ENCODE measurements around the gene LMBR1. TPM values are rescaled to one million over a fixed set of nuclear protein-coding genes. Genes with fewer than 3 reads are reported as not detected.
"Not testable (repeated sequence)": the region's sequence is repeated elsewhere in the genome, so short reads cannot be mapped to it uniquely, and the experiment has no call there.

Gene LMBR1
- total RNA-seq, 1 donor from 2014 or later: 37.6 TPM

- TF ChIP-seq CTCF (IDR thresholded peaks at IDR 0.05; ENCODE audit: borderline replicate concordance): no peak
- DNase-seq: no peak
- no peak overlapping the region for H3K27ac ChIP-seq (replicated peaks)
- H3K4me3 ChIP-seq: no peak overlapping the region
- no peaks in the 10 kb centered on the region for H3K9me3 ChIP-seq (replicated peaks)
- no peaks in the 10 kb centered on the region for H3K4me1 ChIP-seq
- peaks cover 36% of the 10 kb centered on the region for H3K27me3 ChIP-seq (ENCODE audit: low read depth)
- H3K36me3 ChIP-seq: no peaks in the 10 kb centered on the region
- intact Hi-C loops (cut with micrococcal nuclease): no loop called here
These were observed 42.3 kb upstream of the LMBR1 start for GRCh38 chr7:156935250-156935649.

- Histone ChIP-seq H3K27ac (replicated peaks) (no peak overlapping the region), H3K9me3 (replicated peaks) (no peaks in the 10 kb centered on the region), H3K36me3 (no peaks in the 10 kb centered on the region), H3K4me3 (no peak overlapping the region), H3K27me3 (ENCODE audit: low read depth) (peaks cover 38% of the 10 kb centered on the region), H3K4me1 (no peaks in the 10 kb centered on the region)
- intact Hi-C loops (cut with micrococcal nuclease): no loop called here
- TF ChIP-seq CTCF (IDR thresholded peaks at IDR 0.05; ENCODE audit: borderline replicate concordance): no peak
- DNase-seq: no peak
These were observed 39.0 kb upstream of the LMBR1 start for GRCh38 chr7:156932006-156932405.

DNA sequence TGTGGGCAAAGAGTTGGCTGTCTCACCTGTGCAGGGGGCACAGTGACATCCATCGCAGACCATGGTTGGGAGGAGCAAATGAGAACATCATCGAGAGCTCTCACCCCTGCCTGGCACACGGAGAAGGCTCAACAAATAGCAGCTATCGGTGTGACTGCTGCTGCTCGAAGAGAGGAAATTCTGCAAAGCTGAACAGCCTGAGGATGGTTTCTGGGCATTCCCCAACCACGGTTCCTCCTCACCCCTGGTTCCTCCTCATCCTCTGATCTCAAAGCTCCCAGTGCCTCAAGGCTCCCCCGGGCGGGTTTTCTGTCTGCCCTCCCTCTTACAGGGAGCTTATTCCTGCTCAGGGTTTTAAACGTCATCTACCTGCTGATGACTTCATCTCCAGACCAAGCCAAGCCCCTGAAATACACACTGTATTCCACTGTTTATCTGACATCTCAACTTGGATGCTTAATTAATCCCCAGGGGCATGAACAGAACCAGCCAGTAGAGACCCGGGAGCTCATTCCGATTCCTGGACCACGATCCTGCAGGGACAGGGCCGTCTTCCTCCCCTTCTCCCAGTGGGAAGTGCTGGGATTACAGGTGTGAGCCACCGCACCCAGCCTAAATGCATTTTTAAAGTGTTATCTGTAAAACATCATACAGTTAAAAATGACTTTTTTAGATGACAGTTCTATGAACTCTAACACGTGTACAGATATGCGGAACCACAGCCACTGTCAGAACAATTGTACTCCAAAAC is 37.0 kb upstream of the LMBR1 start:
- H3K36me3 ChIP-seq: no peaks in the 10 kb centered on the region
- intact Hi-C loops (cut with micrococcal nuclease): no loop called here
- no peak for DNase-seq
- H3K4me3 ChIP-seq: no peak overlapping the region
- no peak overlapping the region for H3K27ac ChIP-seq (replicated peaks)
- no peak for TF ChIP-seq CTCF (IDR thresholded peaks at IDR 0.05; ENCODE audit: borderline replicate concordance)
- H3K4me1 ChIP-seq: no peaks in the 10 kb centered on the region
- H3K9me3 ChIP-seq (replicated peaks): no peaks in the 10 kb centered on the region
- H3K27me3 ChIP-seq (ENCODE audit: low read depth): peaks cover 32% of the 10 kb centered on the region

- DNase-seq: no peak
- no peak overlapping the region for H3K27ac ChIP-seq (replicated peaks)
- H3K4me1 ChIP-seq: no peaks in the 10 kb centered on the region
- intact Hi-C loops (cut with micrococcal nuclease): no loop called here
- no peaks in the 10 kb centered on the region for H3K36me3 ChIP-seq
- TF ChIP-seq CTCF (IDR thresholded peaks at IDR 0.05; ENCODE audit: borderline replicate concordance): no peak
- H3K9me3 ChIP-seq (replicated peaks): no peaks in the 10 kb centered on the region
- peaks cover 23% of the 10 kb centered on the region for H3K27me3 ChIP-seq (ENCODE audit: low read depth)
- no peak overlapping the region for H3K4me3 ChIP-seq
These were observed 35.4 kb upstream of the LMBR1 start for GRCh38 chr7:156928406-156928747.

DNA sequence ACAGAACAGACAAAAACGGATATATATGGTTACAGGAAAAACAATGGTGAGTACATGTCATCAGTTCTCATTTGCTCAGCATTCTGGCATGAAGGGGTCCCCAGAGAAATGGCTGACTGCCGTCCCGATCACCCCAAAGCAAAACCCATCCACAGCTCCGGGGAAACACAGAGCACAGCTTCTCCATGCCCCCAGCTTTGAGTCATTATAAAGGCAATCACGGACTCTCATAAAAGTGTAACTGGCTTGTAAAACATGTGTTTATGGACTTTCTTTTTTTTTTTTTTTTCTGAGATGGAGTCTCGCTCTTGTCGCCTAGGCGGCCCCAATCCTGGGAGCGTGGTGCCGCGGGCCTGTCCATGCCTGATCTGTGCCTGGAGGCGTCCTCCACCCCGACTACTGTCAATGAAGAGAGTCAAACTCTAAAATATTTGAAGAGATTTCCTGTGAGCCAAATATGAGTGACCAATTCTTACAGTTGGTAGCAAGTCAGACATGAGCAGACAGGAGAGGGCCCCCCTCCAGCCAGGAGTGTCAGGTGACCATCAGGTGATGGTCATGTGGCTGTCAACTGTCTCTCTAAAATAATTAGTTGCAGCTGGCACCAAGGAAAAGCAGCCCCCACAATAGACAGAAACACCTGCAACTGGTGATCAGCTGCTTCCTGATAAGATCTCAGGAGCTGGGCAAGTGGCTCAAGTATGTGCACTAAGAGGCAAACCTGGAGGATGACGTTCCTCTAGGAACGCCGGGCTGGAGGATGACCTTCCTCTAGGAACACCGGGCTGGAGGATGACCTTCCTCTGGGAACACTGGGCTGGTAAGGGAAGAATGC is 34.8 kb upstream of the LMBR1 start:
- Histone ChIP-seq H3K36me3 (no peaks in the 10 kb centered on the region), H3K27me3 (ENCODE audit: low read depth) (peaks cover 29% of the 10 kb centered on the region), H3K27ac (replicated peaks) (no peak overlapping the region), H3K4me3 (no peak overlapping the region), H3K9me3 (replicated peaks) (no peaks in the 10 kb centered on the region), H3K4me1 (no peaks in the 10 kb centered on the region)
- no peak for TF ChIP-seq CTCF (IDR thresholded peaks at IDR 0.05; ENCODE audit: borderline replicate concordance)
- no peak for DNase-seq
- intact Hi-C loops (cut with micrococcal nuclease): no loop called here

GRCh38 chr7:156925821-156926220 is 32.8 kb upstream of the LMBR1 start:
- intact Hi-C loops (cut with micrococcal nuclease): not testable (repeated sequence)
- H3K27me3 ChIP-seq (ENCODE audit: low read depth): peaks cover 44% of the 10 kb centered on the region

GRCh38 chr7:156922304-156922703 is 29.3 kb upstream of the LMBR1 start:
- H3K4me3 ChIP-seq; H3K36me3 ChIP-seq; DNase-seq; H3K9me3 ChIP-seq (replicated peaks); H3K27ac ChIP-seq (replicated peaks); H3K4me1 ChIP-seq; intact Hi-C loops (cut with micrococcal nuclease): not testable (repeated sequence)
- peaks cover 44% of the 10 kb centered on the region for H3K27me3 ChIP-seq (ENCODE audit: low read depth)

More at GRCh38 chr7:156925821-156926220, 32.8 kb upstream of the LMBR1 start:
- H3K36me3 ChIP-seq; H3K9me3 ChIP-seq (replicated peaks); DNase-seq; H3K27ac ChIP-seq (replicated peaks); H3K4me3 ChIP-seq; H3K4me1 ChIP-seq: not testable (repeated sequence)

DNA sequence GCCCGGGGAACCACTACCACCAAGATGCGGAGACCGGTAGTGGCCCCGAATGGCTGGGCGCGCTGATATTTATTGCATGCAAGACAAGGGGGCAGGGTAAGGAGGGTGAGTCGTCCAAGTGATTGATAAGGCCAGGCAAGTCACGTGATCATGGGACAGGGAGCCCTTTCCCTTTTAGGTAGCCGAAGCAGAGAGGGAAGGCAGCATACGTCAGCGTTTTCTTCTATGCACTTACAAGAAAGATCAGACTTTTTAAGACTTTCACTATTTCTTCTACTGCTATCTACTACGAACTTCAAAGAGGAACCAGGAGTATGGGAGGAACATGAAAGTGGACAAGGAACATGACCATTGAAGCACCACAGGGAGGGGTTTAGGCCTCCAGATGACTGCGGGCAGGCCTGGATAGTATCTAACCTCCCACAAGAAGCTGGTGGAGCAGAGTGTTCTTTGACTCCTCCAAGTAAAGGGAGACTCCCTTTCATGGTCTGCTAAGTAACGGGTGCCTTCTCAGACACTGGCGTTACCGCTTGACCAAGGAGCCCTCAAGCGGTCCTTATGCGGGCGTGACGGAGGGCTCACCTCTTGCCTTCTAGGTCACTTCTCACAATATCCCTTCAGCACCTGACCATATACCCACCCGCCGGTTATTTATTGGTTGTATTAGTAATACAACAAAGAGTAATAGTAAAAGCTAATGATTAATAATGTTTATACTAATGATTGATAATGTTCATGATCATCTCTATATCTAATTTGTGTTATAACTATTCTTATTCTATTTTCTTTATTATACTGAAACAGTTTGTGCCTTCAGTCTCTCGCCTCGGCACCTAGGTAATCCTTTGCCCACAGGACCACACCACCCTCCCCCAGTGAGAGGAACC is 27.7 kb upstream of the LMBR1 start:
- H3K27ac ChIP-seq (replicated peaks); DNase-seq; H3K4me3 ChIP-seq; intact Hi-C loops (cut with micrococcal nuclease); H3K36me3 ChIP-seq; H3K9me3 ChIP-seq (replicated peaks); H3K4me1 ChIP-seq: not testable (repeated sequence)
- H3K27me3 ChIP-seq (ENCODE audit: low read depth): peaks cover 44% of the 10 kb centered on the region
